ENCODE data around the gene THSD4. TPM values are rescaled to one million over a fixed set of nuclear protein-coding genes. Genes with fewer than 3 reads are reported as not detected.

THSD4 gene
- total RNA-seq, 6 donors from 2014 or later: 16.8 to 39.7 (median 21.7) TPM

- Histone ChIP-seq H3K9me3 (no peaks in the 10 kb centered on the region), H3K4me1 (peaks cover 3 to 14% (median 8%) of the 10 kb centered on the region in 4 donors), H3K36me3 (no peaks in the 10 kb centered on the region), H3K27me3 (no peaks in the 10 kb centered on the region), H3K27ac (peak overlapping the region in 2 of 4 donors; percentile 12 to 52), H3K4me3 (no peak overlapping the region)
- ATAC-seq (ENCODE audit: low FRiP score in 2 of 2) (no peak), DNase-seq (no peak)
- 59 to 67% methylated on average over 4 of the region's 4 CpGs for WGBS, 2 donors
- TF ChIP-seq POLR2AphosphoS5 (IDR thresholded peaks at IDR 0.05) (no peak), EP300 (IDR thresholded peaks at IDR 0.05) (no peak), POLR2A (IDR thresholded peaks at IDR 0.05) (no peak)
- TF ChIP-seq, protein P1, sequence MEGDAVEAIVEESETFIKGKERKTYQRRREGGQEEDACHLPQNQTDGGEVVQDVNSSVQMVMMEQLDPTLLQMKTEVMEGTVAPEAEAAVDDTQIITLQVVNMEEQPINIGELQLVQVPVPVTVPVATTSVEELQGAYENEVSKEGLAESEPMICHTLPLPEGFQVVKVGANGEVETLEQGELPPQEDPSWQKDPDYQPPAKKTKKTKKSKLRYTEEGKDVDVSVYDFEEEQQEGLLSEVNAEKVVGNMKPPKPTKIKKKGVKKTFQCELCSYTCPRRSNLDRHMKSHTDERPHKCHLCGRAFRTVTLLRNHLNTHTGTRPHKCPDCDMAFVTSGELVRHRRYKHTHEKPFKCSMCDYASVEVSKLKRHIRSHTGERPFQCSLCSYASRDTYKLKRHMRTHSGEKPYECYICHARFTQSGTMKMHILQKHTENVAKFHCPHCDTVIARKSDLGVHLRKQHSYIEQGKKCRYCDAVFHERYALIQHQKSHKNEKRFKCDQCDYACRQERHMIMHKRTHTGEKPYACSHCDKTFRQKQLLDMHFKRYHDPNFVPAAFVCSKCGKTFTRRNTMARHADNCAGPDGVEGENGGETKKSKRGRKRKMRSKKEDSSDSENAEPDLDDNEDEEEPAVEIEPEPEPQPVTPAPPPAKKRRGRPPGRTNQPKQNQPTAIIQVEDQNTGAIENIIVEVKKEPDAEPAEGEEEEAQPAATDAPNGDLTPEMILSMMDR (IDR thresholded peaks at IDR 0.05): no peak
Observed at GRCh38 chr15:71752128-71752527, 636.9 kb downstream of the THSD4 start.

- Histone ChIP-seq H3K4me1 (peaks cover 0 to 14% (median 8%) of the 10 kb centered on the region in 4 donors), H3K27ac (peak overlapping the region in 3 of 4 donors; percentile 12 to 52 (median 37)), H3K9me3 (no peaks in the 10 kb centered on the region), H3K4me3 (no peak overlapping the region), H3K27me3 (no peaks in the 10 kb centered on the region), H3K36me3 (no peaks in the 10 kb centered on the region)
- DNase-seq (peak in 1 of 2 donors; percentile 55), ATAC-seq (ENCODE audit: low FRiP score in 2 of 2) (peak; percentile 75 to 82)
- WGBS, 2 donors: 47 to 60% methylated on average over 9 to 11 of the region's 11 CpGs
- TF ChIP-seq POLR2A (IDR thresholded peaks at IDR 0.05): no peak
- TF ChIP-seq, protein P1 (IDR thresholded peaks at IDR 0.05): peak in 3 of 6 experiments; percentile 30 to 50 (median 30)
- TF ChIP-seq EP300 (IDR thresholded peaks at IDR 0.05): peak in 2 of 4 donors; percentile 17 to 62
Observed at GRCh38 chr15:71752604-71753289, 637.5 kb downstream of the THSD4 start.

- Histone ChIP-seq H3K9me3 (no peaks in the 10 kb centered on the region), H3K4me1 (peaks cover 0 to 14% (median 8%) of the 10 kb centered on the region in 4 donors), H3K4me3 (no peak overlapping the region), H3K27me3 (no peaks in the 10 kb centered on the region), H3K27ac (peak overlapping the region in 2 of 4 donors; percentile 11 to 35), H3K36me3 (no peaks in the 10 kb centered on the region)
- TF ChIP-seq POLR2A (IDR thresholded peaks at IDR 0.05) (no peak), EP300 (IDR thresholded peaks at IDR 0.05) (no peak), POLR2AphosphoS5 (IDR thresholded peaks at IDR 0.05) (no peak)
- TF ChIP-seq, protein P1 (IDR thresholded peaks at IDR 0.05): no peak
- DNase-seq: no peak
- WGBS, 2 donors: 78 to 90% methylated on average over 1 of the region's 1 CpG
- peak in 1 of 2 donors; percentile 4 for ATAC-seq (ENCODE audit: low FRiP score in 2 of 2)
Observed at GRCh38 chr15:71753346-71753745, 638.1 kb downstream of the THSD4 start.

DNA sequence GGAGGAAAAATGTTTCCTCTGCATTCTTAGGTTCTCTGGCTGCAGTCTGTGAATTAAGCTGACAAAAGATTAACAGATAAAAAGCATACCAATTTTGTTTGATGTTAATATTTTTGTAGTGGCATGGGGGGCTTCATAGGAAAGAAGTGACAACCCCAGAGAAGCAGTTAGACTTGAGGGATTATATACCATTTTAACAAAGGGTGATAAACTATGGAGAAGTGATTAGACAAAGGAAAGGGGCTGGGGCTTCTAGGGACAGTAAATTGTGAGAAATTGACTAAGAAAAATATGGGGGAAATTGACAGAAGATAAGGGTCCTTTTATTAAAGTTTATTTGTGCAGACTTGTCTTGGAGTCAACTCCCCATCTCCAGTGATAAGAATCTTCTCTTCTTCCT is 639.4 kb downstream of the THSD4 start:
- Histone ChIP-seq H3K9me3 (no peaks in the 10 kb centered on the region), H3K4me1 (peaks cover 0 to 14% (median 8%) of the 10 kb centered on the region in 4 donors), H3K36me3 (no peaks in the 10 kb centered on the region), H3K4me3 (no peak overlapping the region), H3K27ac (no peak overlapping the region), H3K27me3 (no peaks in the 10 kb centered on the region)
- no peak for TF ChIP-seq POLR2AphosphoS5 (IDR thresholded peaks at IDR 0.05)
- TF ChIP-seq, protein P1 (IDR thresholded peaks at IDR 0.05): no peak
- TF ChIP-seq EP300 (IDR thresholded peaks at IDR 0.05): no peak
- no peak for TF ChIP-seq POLR2A (IDR thresholded peaks at IDR 0.05)
- ATAC-seq (ENCODE audit: low FRiP score in 2 of 2) (no peak), DNase-seq (no peak)

Data from upper lobe of left lung (tissue), 6 donors.